Transverse colon (tissue), 4 donors: Measurements from ENCODE around the gene RHBDD1. TPM values are rescaled to one million over a fixed set of nuclear protein-coding genes. Genes with fewer than 3 reads are reported as not detected.

Experiments used
- DNase-seq: peaks from one replicate; pipeline ENCODE4 v3.0.0-alpha.2; 2019
- H3K27ac ChIP-seq, 4 donors: fragments of 200-600 bp; sonication (generic); 2 replicates each; pipeline ENCODE4 v1.5.1; 2016 to 2018; ENCODE audit warnings: inconsistent platforms in 4 of 4
- H3K27me3 ChIP-seq: fragments of 200-600 bp; sonication (generic); 2 replicates; pipeline ENCODE4 v1.5.1; 2017; ENCODE audit warnings: inconsistent platforms
- H3K36me3 ChIP-seq, 4 donors: fragments of 200-600 bp; sonication (generic); 2 replicates each; pipeline ENCODE4 v1.5.1; 2017 to 2019; ENCODE audit warnings: inconsistent platforms in 4 of 4
- H3K4me1 ChIP-seq, 4 donors: fragments of 200-600 bp; sonication (generic); 2 replicates each; pipeline ENCODE4 v1.5.1; 2017 to 2020; ENCODE audit warnings: inconsistent platforms in 4 of 4
- H3K4me3 ChIP-seq, 4 donors: fragments of 200-600 bp; sonication (generic); 1 replicate in 1 of 4; 2 replicates in 3 of 4; pipeline versions ENCODE4 v1.5.1 to v1.6.1; 2017 to 2019; ENCODE audit warnings: inconsistent platforms in 4 of 4
- H3K9me3 ChIP-seq, 2 donors: fragments of 200-600 bp; sonication (generic); 2 replicates each; pipeline ENCODE4 v1.5.1; 2017 to 2019; ENCODE audit warnings: inconsistent platforms in 2 of 2
- CTCF ChIP-seq, 5 experiments: fragments of 200-600 bp in 3 of 5; fragments of 450-650 bp in 2 of 5; sonication (generic) in 3 of 5; IDR thresholded peaks; 1 replicate in 2 of 5; 2 replicates in 3 of 5; pipeline ENCODE4 v1.5.1; 2016 to 2017; ENCODE audit warnings: antibody characterized with exemption in 5 of 5, inconsistent platforms in 3 of 5, mild to moderate bottlenecking in 2 of 5, moderate library complexity in 1 of 5
- EP300 ChIP-seq: sonication (generic); formaldehyde crosslinking; IDR thresholded peaks from one replicate; pipeline ENCODE4 v1.6.1; 2017; ENCODE audit warnings: antibody characterized with exemption, low read depth
- POLR2A ChIP-seq: fragments of 450-650 bp; IDR thresholded peaks from one replicate; pipeline ENCODE4 v1.6.1; 2016; ENCODE audit warnings: antibody characterized with exemption, mild to moderate bottlenecking, moderate library complexity
- POLR2AphosphoS5 ChIP-seq, 3 donors: sonication (generic); formaldehyde crosslinking; IDR thresholded peaks; one replicate each; pipeline ENCODE4 v1.6.1; 2016; ENCODE audit warnings: antibody characterized with exemption in 3 of 3
- WGBS, 2 donors: methylation state at CpG; one replicate each; pipeline ENCODE4 v1.1.5; 2018; ENCODE audit warnings: low coverage in 1 of 2; 5-methylcytosine and 5-hydroxymethylcytosine counted together
- in situ Hi-C, 4 donors: fragments of 200-750 bp; cut with MboI; loops; one replicate each; pipeline versions ENCODE4 v1.15.0 to v1.15.1; 2017; ENCODE audit warnings: low sequenced_read_pairs in 3 of 4, low pct_ligation_motif_present in 1 of 4, low pct_unique_long_range_greater_than_20kb in 1 of 4
- intact Hi-C: fragments of 100-400 bp; cut with DNase I; formaldehyde crosslinking; loops from one replicate; pipeline ENCODE4 v1.15.1; 2023; ENCODE audit warnings: low total_unique reads
- total RNA-seq, 4 donors: library from RNA; depleted of rRNA; stranded (reverse); fragments of >200 nt; gene quantifications; one replicate each; pipeline ENCODE4 v1.1.0, GENCODE V29; 2016

Gene RHBDD1
- total RNA-seq, 4 donors from 2014 or later = 11.9 to 47.5 (median 22.5) TPM

- TF ChIP-seq POLR2AphosphoS5 (IDR thresholded peaks at IDR 0.05) (no peak), EP300 (no peak), CTCF (IDR thresholded peaks at IDR 0.05) (no peak), POLR2A (no peak)
- in situ Hi-C loops = no loop called here
- Histone ChIP-seq H3K27ac (no peak overlapping the region), H3K4me1 (no peaks in the 10 kb centered on the region), H3K9me3 (no peaks in the 10 kb centered on the region), H3K36me3 (peaks cover 0 to 2% (median 0%) of the 10 kb centered on the region in 4 donors), H3K27me3 (no peaks in the 10 kb centered on the region), H3K4me3 (no peak overlapping the region)
- intact Hi-C loops = no loop called here
- 65 to 67% methylated on average over 1 to 2 of the region's 2 CpGs for WGBS, 2 donors
- no peak for DNase-seq
Observed at GRCh38 chr2:226873051-226873620, 37.3 kb downstream of the RHBDD1 start.

DNA sequence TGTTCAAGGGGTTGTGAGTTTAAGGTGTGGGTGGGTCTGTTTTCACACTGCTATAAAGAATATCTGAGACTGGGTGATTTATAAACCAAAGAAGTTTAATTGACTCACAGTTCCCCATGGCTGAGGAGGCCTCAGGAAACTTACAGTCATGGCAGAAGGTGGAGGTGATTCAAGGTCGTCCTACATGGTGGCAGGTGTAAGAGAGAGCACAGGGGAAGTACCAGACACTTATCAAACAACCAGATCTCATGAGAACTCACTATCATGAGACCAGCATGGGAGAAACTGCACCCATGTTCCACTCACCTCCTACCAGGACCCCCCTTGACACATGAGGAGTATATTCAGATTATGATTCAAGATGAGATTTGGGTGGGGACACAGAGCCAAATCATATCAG, 38.0 kb downstream of the RHBDD1 start:
- WGBS, 2 donors = 80 to 96% methylated on average over 1 of the region's 1 CpG
- no peak for TF ChIP-seq EP300
- in situ Hi-C loops (no loop called here), intact Hi-C loops (no loop called here)
- Histone ChIP-seq H3K27ac (no peak overlapping the region), H3K4me1 (no peaks in the 10 kb centered on the region), H3K36me3 (no peaks in the 10 kb centered on the region), H3K9me3 (no peaks in the 10 kb centered on the region), H3K4me3 (no peak overlapping the region), H3K27me3 (no peaks in the 10 kb centered on the region)
- no peak for DNase-seq

- WGBS, 2 donors = 94 to 95% methylated on average over 3 of the region's 3 CpGs
- Histone ChIP-seq H3K27me3 (no peaks in the 10 kb centered on the region), H3K4me1 (no peaks in the 10 kb centered on the region), H3K4me3 (no peak overlapping the region), H3K27ac (no peak overlapping the region), H3K9me3 (no peaks in the 10 kb centered on the region), H3K36me3 (no peaks in the 10 kb centered on the region)
- in situ Hi-C loops = no loop called here
- intact Hi-C loops = no loop called here
- DNase-seq = no peak
- TF ChIP-seq POLR2A = no peak
- no peak for TF ChIP-seq CTCF (IDR thresholded peaks at IDR 0.05)
Observed at GRCh38 chr2:226874749-226875148, 38.9 kb downstream of the RHBDD1 start.

GRCh38 chr2:226875438-226876225, 39.8 kb downstream of the RHBDD1 start:
- Histone ChIP-seq H3K9me3 (no peaks in the 10 kb centered on the region), H3K36me3 (no peaks in the 10 kb centered on the region), H3K4me3 (no peak overlapping the region), H3K4me1 (no peaks in the 10 kb centered on the region), H3K27me3 (no peaks in the 10 kb centered on the region), H3K27ac (no peak overlapping the region)
- 91 to 98% methylated on average over 5 of the region's 5 CpGs for WGBS, 2 donors
- in situ Hi-C loops = no loop called here
- no peak for TF ChIP-seq POLR2A
- no peak for TF ChIP-seq POLR2AphosphoS5 (IDR thresholded peaks at IDR 0.05)
- TF ChIP-seq CTCF (IDR thresholded peaks at IDR 0.05) = no peak
- TF ChIP-seq EP300 = no peak
- intact Hi-C loops = no loop called here
- no peak for DNase-seq
